ENCODE data around the gene TMTC3.

The TMTC3 gene

DNA sequence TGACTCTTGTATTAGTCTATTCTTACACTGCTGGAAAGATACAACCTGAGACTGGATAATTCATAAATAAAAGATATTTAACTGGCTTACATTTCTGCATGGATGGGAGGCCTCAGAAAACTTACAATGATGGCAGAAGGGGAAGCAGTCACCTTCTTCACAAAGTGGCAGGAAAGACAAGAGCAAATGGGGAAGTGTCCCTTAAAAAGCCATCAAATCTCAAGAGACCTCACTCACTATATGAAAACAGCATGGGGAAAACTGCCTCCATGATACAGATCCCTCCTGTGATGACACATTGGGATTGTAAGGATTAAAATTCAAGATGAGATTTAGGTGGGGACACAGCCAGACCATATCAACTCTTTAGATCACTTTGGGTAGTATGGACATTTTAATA, 83.7 kb downstream of the TMTC3 start (continued):
- TF ChIP-seq ZNF785 (tag by site-specific recombination; IDR thresholded peaks at IDR 0.05) (no peak), ZNF624 (tag by site-specific recombination; IDR thresholded peaks at IDR 0.05) (no peak), ZNF837 (tag by site-specific recombination; IDR thresholded peaks at IDR 0.05) (no peak)

DNA sequence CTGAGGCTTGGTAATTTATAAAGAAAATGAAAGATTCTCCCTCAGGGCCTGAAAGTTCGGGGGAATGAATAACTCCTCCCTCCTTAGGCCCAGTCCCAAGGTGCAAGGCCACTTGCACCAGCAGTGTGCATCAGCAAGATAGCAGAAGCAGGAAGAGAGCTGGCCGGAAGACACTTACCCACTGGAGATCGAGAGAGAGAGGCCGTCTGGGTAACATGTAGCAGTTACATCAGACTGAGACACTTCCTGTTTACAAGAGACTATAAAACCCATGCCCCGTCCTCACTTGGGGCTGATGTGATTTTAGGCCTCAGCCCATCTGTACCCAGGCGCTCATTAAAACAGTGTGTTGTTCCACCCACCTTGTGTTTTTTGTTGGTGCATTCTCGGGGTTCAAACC, 85.2 kb downstream of the TMTC3 start:
- H3K4me1 ChIP-seq (ENCODE audit: control insufficient read depth, insufficient read depth, low read length) = no peaks in the 10 kb centered on the region
- no peaks in the 10 kb centered on the region for H3K36me3 ChIP-seq (ENCODE audit: control insufficient read depth in 2 of 2, insufficient read depth in 1 of 2, low read length in 2 of 2)
- no peak overlapping the region for H3K27ac ChIP-seq (ENCODE audit: extremely low read depth, low read depth, low read length)
- POLR2A ChIA-PET = no interaction called here
- H3K4me3 ChIP-seq (ENCODE audit: low read depth, low read length) = no peak overlapping the region
- TF ChIP-seq EGR2 (tag by site-specific recombination; IDR thresholded peaks at IDR 0.05; ENCODE audit: low read depth) (no peak), ZNF19 (tag by site-specific recombination; IDR thresholded peaks at IDR 0.05; ENCODE audit: low read depth) (no peak), ZNF248 (tag by site-specific recombination; IDR thresholded peaks at IDR 0.05) (no peak), ZNF133 (tag by site-specific recombination; IDR thresholded peaks at IDR 0.05) (no peak), ZNF792 (tag by site-specific recombination; IDR thresholded peaks at IDR 0.05) (no peak), ZBTB20 (tag by site-specific recombination; IDR thresholded peaks at IDR 0.05) (no peak), ZFP3 (tag by site-specific recombination; IDR thresholded peaks at IDR 0.05; ENCODE audit: low read depth) (no peak), MZF1 (tag by site-specific recombination; IDR thresholded peaks at IDR 0.05; ENCODE audit: borderline replicate concordance) (no peak), ZNF169 (tag by site-specific recombination; IDR thresholded peaks at IDR 0.05) (no peak), ZSCAN23 (tag by site-specific recombination; IDR thresholded peaks at IDR 0.05) (no peak), ZNF837 (tag by site-specific recombination; IDR thresholded peaks at IDR 0.05) (no peak)
- TF ChIP-seq, protein P1, sequence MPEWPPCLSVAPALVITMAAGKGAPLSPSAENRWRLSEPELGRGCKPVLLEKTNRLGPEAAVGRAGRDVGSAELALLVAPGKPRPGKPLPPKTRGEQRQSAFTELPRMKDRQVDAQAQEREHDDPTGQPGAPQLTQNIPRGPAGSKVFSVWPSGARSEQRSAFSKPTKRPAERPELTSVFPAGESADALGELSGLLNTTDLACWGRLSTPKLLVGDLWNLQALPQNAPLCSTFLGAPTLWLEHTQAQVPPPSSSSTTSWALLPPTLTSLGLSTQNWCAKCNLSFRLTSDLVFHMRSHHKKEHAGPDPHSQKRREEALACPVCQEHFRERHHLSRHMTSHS (tag by site-specific recombination; IDR thresholded peaks at IDR 0.05) = no peak
- TF ChIP-seq, protein P2, sequence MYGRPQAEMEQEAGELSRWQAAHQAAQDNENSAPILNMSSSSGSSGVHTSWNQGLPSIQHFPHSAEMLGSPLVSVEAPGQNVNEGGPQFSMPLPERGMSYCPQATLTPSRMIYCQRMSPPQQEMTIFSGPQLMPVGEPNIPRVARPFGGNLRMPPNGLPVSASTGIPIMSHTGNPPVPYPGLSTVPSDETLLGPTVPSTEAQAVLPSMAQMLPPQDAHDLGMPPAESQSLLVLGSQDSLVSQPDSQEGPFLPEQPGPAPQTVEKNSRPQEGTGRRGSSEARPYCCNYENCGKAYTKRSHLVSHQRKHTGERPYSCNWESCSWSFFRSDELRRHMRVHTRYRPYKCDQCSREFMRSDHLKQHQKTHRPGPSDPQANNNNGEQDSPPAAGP (tag by site-specific recombination; IDR thresholded peaks at IDR 0.05) = no peak
- TF ChIP-seq, protein P3, sequence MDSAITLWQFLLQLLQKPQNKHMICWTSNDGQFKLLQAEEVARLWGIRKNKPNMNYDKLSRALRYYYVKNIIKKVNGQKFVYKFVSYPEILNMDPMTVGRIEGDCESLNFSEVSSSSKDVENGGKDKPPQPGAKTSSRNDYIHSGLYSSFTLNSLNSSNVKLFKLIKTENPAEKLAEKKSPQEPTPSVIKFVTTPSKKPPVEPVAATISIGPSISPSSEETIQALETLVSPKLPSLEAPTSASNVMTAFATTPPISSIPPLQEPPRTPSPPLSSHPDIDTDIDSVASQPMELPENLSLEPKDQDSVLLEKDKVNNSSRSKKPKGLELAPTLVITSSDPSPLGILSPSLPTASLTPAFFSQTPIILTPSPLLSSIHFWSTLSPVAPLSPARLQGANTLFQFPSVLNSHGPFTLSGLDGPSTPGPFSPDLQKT (IDR thresholded peaks at IDR 0.05; ENCODE audit: borderline replicate concordance, low read depth, low read length) = no peak
- TF ChIP-seq, protein P4, sequence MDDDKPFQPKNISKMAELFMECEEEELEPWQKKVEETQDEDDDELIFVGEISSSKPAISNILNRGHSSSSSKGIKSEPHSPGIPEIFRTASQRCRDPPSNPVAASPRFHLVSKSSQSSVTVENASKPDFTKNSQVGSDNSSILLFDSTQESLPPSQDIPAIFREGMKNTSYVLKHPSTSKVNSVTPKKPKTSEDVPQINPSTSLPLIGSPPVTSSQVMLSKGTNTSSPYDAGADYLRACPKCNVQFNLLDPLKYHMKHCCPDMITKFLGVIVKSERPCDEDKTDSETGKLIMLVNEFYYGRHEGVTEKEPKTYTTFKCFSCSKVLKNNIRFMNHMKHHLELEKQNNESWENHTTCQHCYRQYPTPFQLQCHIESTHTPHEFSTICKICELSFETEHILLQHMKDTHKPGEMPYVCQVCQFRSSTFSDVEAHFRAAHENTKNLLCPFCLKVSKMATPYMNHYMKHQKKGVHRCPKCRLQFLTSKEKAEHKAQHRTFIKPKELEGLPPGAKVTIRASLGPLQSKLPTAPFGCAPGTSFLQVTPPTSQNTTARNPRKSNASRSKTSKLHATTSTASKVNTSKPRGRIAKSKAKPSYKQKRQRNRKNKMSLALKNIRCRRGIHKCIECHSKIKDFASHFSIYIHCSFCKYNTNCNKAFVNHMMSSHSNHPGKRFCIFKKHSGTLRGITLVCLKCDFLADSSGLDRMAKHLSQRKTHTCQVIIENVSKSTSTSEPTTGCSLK (tag by site-specific recombination; IDR thresholded peaks at IDR 0.05) = no peak
- no peaks in the 10 kb centered on the region for H3K9me3 ChIP-seq (ENCODE audit: control insufficient read depth, insufficient read depth, low read depth, low read length)
- CTCF ChIA-PET = no interaction called here

DNA sequence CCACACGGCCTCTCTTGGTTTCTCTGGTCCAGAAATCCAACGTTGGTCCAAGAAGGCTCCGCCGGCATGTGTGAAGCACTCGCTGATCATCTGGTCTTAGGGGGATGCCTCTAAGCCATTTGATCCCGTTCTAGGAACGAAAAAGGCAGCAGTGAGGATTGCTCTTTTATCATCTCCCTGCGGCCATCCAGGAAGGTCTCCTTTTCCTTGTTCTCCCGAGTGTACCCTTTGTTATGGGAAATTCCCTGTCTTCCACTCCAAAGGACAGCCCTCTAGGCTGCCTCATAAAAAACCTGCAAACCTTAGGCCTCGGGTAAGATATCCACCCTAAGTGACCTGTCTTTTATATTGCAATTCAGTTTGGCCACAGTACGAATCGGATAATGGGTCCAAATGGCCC, 85.8 kb downstream of the TMTC3 start:
- no peaks in the 10 kb centered on the region for H3K36me3 ChIP-seq (ENCODE audit: control insufficient read depth in 2 of 2, insufficient read depth in 1 of 2, low read length in 2 of 2)
- H3K4me3 ChIP-seq (ENCODE audit: low read depth, low read length) = no peak overlapping the region
- H3K27ac ChIP-seq (ENCODE audit: extremely low read depth, low read depth, low read length) = no peak overlapping the region
- H3K4me1 ChIP-seq (ENCODE audit: control insufficient read depth, insufficient read depth, low read length) = no peaks in the 10 kb centered on the region
- H3K9me3 ChIP-seq (ENCODE audit: control insufficient read depth, insufficient read depth, low read depth, low read length) = no peaks in the 10 kb centered on the region
- CTCF ChIA-PET = no interaction called here
- TF ChIP-seq ZNF664 (tag by site-specific recombination; IDR thresholded peaks at IDR 0.05) (no peak), ZNF184 (tag by site-specific recombination; IDR thresholded peaks at IDR 0.05) (no peak), SP2 (tag by site-specific recombination; IDR thresholded peaks at IDR 0.05) (no peak)
- POLR2A ChIA-PET = no interaction called here
